ENCODE measurements around the gene CPD.

CPD gene

DNA sequence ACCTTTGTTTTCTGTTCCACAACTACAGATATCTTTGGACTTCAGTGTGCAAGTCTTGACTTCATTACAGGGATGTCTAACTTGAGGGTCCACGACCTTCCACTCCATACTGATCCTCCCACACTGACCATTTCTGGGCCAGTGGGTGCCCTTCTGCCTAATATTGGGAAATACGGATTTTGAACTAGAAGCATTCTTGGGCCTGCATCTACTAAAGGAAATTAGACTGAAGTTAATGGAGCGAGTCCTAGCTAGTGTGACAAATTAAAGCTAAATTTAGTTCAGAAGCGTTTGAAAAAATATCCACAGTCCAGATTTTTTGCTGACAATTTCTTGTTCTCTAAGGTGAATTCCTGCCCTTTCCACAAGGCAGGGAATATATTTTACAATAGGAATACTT, 34.9 kb upstream of the CPD start:
- no peak overlapping the region for H3K9ac ChIP-seq (ENCODE audit: low read length)
- no peaks in the 10 kb centered on the region for H3K9me3 ChIP-seq (ENCODE audit: insufficient read depth, low read length)
- H3K27me3 ChIP-seq (ENCODE audit: low read length) = no peaks in the 10 kb centered on the region
- H3K79me2 ChIP-seq (ENCODE audit: insufficient read depth, low read length) = no peaks in the 10 kb centered on the region
- TF ChIP-seq CTCF (IDR thresholded peaks at IDR 0.05; ENCODE audit: insufficient read depth, low read length, poor library complexity, severe bottlenecking) = no peak
- no peak for TF ChIP-seq EZH2phosphoT487 (conservative IDR thresholded peaks at IDR 0.05; ENCODE audit: low read length)
- no peak overlapping the region for H2AFZ ChIP-seq (ENCODE audit: low read depth, low read length, severe bottlenecking)
- H3K4me2 ChIP-seq (ENCODE audit: low read depth, low read length, poor library complexity, severe bottlenecking) = no peak overlapping the region
- no peaks in the 10 kb centered on the region for H3K36me3 ChIP-seq (ENCODE audit: low read length)
- H3F3A ChIP-seq (ENCODE audit: insufficient read depth) = no peaks in the 10 kb centered on the region
- H4K20me1 ChIP-seq (ENCODE audit: low read depth, low read length) = no peaks in the 10 kb centered on the region
- no peaks in the 10 kb centered on the region for H3K9me2 ChIP-seq (replicated peaks; ENCODE audit: insufficient read depth, low read length)
- no peak overlapping the region for H3K27ac ChIP-seq (ENCODE audit: low read depth, low read length)
- H3K4me3 ChIP-seq (ENCODE audit: insufficient read depth, low read length, poor library complexity, severe bottlenecking) = no peak overlapping the region

DNA sequence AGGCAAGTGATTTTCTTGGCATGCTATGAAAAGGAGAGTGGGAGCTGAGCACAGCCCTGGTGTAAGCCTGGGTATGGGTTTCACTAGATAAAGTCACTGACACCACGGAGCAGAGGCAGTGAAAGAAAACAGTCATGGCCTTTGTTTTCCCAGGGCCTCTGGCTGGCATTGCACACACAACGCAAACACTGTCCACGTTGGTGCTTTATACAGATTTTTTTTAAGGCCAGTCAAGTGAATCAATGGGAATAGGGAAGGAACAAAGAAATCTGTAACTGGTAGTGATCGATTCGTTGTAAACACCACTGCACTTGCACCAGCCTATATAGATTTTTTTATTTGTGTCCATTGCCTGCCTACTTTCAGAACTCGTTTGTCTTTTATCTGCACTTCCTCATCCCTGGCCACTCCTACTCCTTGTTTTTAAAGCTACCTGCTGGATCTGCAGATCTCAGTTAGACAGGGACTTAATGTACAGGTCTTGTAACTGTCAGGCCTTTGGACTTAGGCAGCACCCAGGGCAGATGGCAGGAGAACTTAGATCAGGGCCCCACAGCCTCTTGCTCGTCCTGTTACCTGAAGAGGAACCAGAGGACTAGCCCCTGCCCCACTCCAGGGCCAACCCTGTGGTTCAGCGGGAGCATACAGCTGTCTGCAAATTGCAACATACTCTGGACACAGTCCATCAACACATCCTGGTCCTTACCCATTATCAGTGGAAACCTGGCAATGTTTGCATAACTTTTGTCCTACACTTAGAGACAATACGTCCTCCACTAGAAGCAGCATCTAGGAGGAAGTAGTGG, 34.2 kb upstream of the CPD start:
- Histone ChIP-seq H2AFZ (ENCODE audit: low read depth, low read length, severe bottlenecking) (no peak overlapping the region), H3K9me3 (ENCODE audit: insufficient read depth, low read length) (no peaks in the 10 kb centered on the region), H3K4me3 (ENCODE audit: insufficient read depth, low read length, poor library complexity, severe bottlenecking) (no peak overlapping the region), H3K27ac (ENCODE audit: low read depth, low read length) (no peak overlapping the region), H3K4me2 (ENCODE audit: low read depth, low read length, poor library complexity, severe bottlenecking) (no peak overlapping the region), H3K9me2 (replicated peaks; ENCODE audit: insufficient read depth, low read length) (no peaks in the 10 kb centered on the region), H3F3A (ENCODE audit: insufficient read depth) (no peaks in the 10 kb centered on the region), H3K9ac (ENCODE audit: low read length) (no peak overlapping the region), H3K27me3 (ENCODE audit: low read length) (no peaks in the 10 kb centered on the region), H3K36me3 (ENCODE audit: low read length) (no peaks in the 10 kb centered on the region), H3K79me2 (ENCODE audit: insufficient read depth, low read length) (no peaks in the 10 kb centered on the region), H4K20me1 (ENCODE audit: low read depth, low read length) (no peaks in the 10 kb centered on the region)
- TF ChIP-seq CTCF (IDR thresholded peaks at IDR 0.05; ENCODE audit: insufficient read depth, low read length, poor library complexity, severe bottlenecking) (no peak), EZH2phosphoT487 (conservative IDR thresholded peaks at IDR 0.05; ENCODE audit: low read length) (no peak)

- no peak overlapping the region for H3K27ac ChIP-seq (ENCODE audit: low read depth, low read length)
- no peaks in the 10 kb centered on the region for H3K36me3 ChIP-seq (ENCODE audit: low read length)
- no peaks in the 10 kb centered on the region for H3K79me2 ChIP-seq (ENCODE audit: insufficient read depth, low read length)
- no peaks in the 10 kb centered on the region for H3F3A ChIP-seq (ENCODE audit: insufficient read depth)
- no peak overlapping the region for H3K4me3 ChIP-seq (ENCODE audit: insufficient read depth, low read length, poor library complexity, severe bottlenecking)
- H4K20me1 ChIP-seq (ENCODE audit: low read depth, low read length) = no peaks in the 10 kb centered on the region
- no peaks in the 10 kb centered on the region for H3K27me3 ChIP-seq (ENCODE audit: low read length)
- no peak for TF ChIP-seq CTCF (IDR thresholded peaks at IDR 0.05; ENCODE audit: insufficient read depth, low read length, poor library complexity, severe bottlenecking)
- H2AFZ ChIP-seq (ENCODE audit: low read depth, low read length, severe bottlenecking) = no peak overlapping the region
- H3K4me2 ChIP-seq (ENCODE audit: low read depth, low read length, poor library complexity, severe bottlenecking) = no peak overlapping the region
- H3K9me3 ChIP-seq (ENCODE audit: insufficient read depth, low read length) = no peaks in the 10 kb centered on the region
- no peaks in the 10 kb centered on the region for H3K9me2 ChIP-seq (replicated peaks; ENCODE audit: insufficient read depth, low read length)
- no peak overlapping the region for H3K9ac ChIP-seq (ENCODE audit: low read length)
Measured at GRCh38 chr17:30345089-30345433, 33.7 kb upstream of the CPD start.
